GM23338 (cell line): ENCODE results near the gene MYO5C. TPM values are rescaled to one million over a fixed set of nuclear protein-coding genes. Genes with fewer than 3 reads are reported as not detected.
A peak's percentile ranks its signal among the peaks of the same experiment; 100 is the strongest.

ENCODE experiments used
- ATAC-seq: fragments of 200-7000 bp; cut with Tn5 transposase; 3 replicates; pipeline ENCODE4 v1.9.1; 2020
- DNase-seq: peaks from one replicate; pipeline ENCODE4 v3.0.0-alpha.2; 2015; ENCODE audit warnings: low spot score
- H2AFZ ChIP-seq: fragments of 200-600 bp; sonication (generic); 2 replicates; pipeline ENCODE4 v1.8.0; 2016; ENCODE audit warnings: antibody characterized with exemption, mild to moderate bottlenecking, moderate library complexity
- H3F3A ChIP-seq: fragments of 200-600 bp; sonication (generic); replicated peaks from 2 replicates; pipeline ENCODE4 v1.8.0; 2017; ENCODE audit warnings: antibody characterized with exemption, mixed run types, low read depth
- H3K27ac ChIP-seq: fragments of 200-600 bp; sonication (generic); 2 replicates; pipeline ENCODE4 v1.6.1; 2016; ENCODE audit warnings: low read depth
- H3K27me3 ChIP-seq: fragments of 200-600 bp; sonication (generic); 2 replicates; pipeline ENCODE4 v1.8.0; 2016; ENCODE audit warnings: mild to moderate bottlenecking, mixed run types, moderate library complexity; ENCODE audit not compliant: insufficient read depth
- H3K36me3 ChIP-seq: fragments of 200-600 bp; sonication (generic); 2 replicates; pipeline ENCODE4 v1.8.0; 2016; ENCODE audit warnings: mild to moderate bottlenecking; ENCODE audit not compliant: insufficient read depth
- H3K4me1 ChIP-seq: fragments of 200-600 bp; sonication (generic); 2 replicates; pipeline ENCODE4 v1.8.0; 2016; ENCODE audit warnings: mild to moderate bottlenecking, moderate library complexity; ENCODE audit not compliant: insufficient read depth
- H3K4me2 ChIP-seq: fragments of 200-600 bp; sonication (generic); 2 replicates; pipeline ENCODE4 v1.7.1; 2017; ENCODE audit warnings: mixed run types
- H3K4me3 ChIP-seq: fragments of 200-600 bp; sonication (generic); 2 replicates; pipeline ENCODE4 v1.6.1; 2016; ENCODE audit warnings: mixed run types
- H3K79me2 ChIP-seq: fragments of 200-600 bp; sonication (generic); replicated peaks from 2 replicates; pipeline ENCODE4 v1.8.0; 2017; ENCODE audit warnings: mild to moderate bottlenecking; ENCODE audit not compliant: insufficient read depth
- H3K9me2 ChIP-seq: fragments of 200-600 bp; sonication (generic); 2 replicates; pipeline ENCODE4 v1.8.0; 2017; ENCODE audit not compliant: insufficient read depth
- H4K20me1 ChIP-seq: fragments of 200-600 bp; sonication (generic); replicated peaks from 2 replicates; pipeline ENCODE4 v1.8.0; 2017; ENCODE audit warnings: mild to moderate bottlenecking; ENCODE audit not compliant: insufficient read depth
- H3K27ac Mint-ChIP-seq: 2 replicates; pipeline ENCODE4 v1.8.0; 2020; ENCODE audit warnings: inconsistent platforms, mild to moderate bottlenecking, moderate library complexity, mixed read lengths
- H3K27me3 Mint-ChIP-seq: 3 replicates; pipeline ENCODE4 v1.8.0; 2022; ENCODE audit warnings: low read depth, mild to moderate bottlenecking, moderate library complexity, mixed read lengths, inconsistent platforms; ENCODE audit not compliant: insufficient read depth, poor library complexity
- H3K36me3 Mint-ChIP-seq: 3 replicates; pipeline ENCODE4 v1.8.0; 2021; ENCODE audit warnings: low read depth, mild to moderate bottlenecking, inconsistent platforms, moderate library complexity, mixed read lengths
- H3K4me1 Mint-ChIP-seq: 3 replicates; pipeline ENCODE4 v1.8.0; 2020; ENCODE audit warnings: mild to moderate bottlenecking, inconsistent platforms, mixed read lengths
- H3K4me3 Mint-ChIP-seq: 3 replicates; pipeline ENCODE4 v1.8.0; 2021; ENCODE audit warnings: moderate library complexity, mild to moderate bottlenecking, inconsistent platforms, mixed read lengths
- H3K9me3 Mint-ChIP-seq: 3 replicates; pipeline ENCODE4 v1.8.0; 2020; ENCODE audit warnings: moderate library complexity, mild to moderate bottlenecking, inconsistent platforms, mixed read lengths
- CTCF ChIP-seq, 2 experiments: fragments of 200-600 bp in 1 of 2; sonication (generic) in 1 of 2; conservative IDR thresholded peaks; 2 replicates each; pipeline versions ENCODE4 v1.5.1 to v1.6.1; 2016 to 2017; ENCODE audit warnings: antibody characterized with exemption in 2 of 2, low read depth in 2 of 2, mild to moderate bottlenecking in 2 of 2, moderate library complexity in 1 of 2
- EZH2 ChIP-seq: fragments of 200-600 bp; sonication (generic); IDR thresholded peaks from one replicate; pipeline ENCODE4 v1.8.0; 2017; ENCODE audit warnings: antibody characterized with exemption, mild to moderate bottlenecking, low read depth; ENCODE audit not compliant: unreplicated experiment
- JUNB ChIP-seq: IDR thresholded peaks from one replicate; pipeline ENCODE4 v1.6.1; 2016; ENCODE audit warnings: antibody characterized with exemption; ENCODE audit not compliant: unreplicated experiment
- ZNF462 ChIP-seq: fragments of 250-450 bp; sonication (Bioruptor Pico); IDR thresholded peaks from 2 replicates; pipeline ENCODE4 v1.5.0; 2020; ENCODE audit warnings: mild to moderate bottlenecking, moderate library complexity
- polyA plus RNA-seq: library from polyadenylated mRNA; unstranded; fragments of >200 nt; fragmentation: Nextera tagmentation; extraction: Ambion mirVana; gene quantifications from 2 replicates; pipeline ENCODE4 v1.2.1, GENCODE V29; 2016
- total RNA-seq: library from RNA; depleted of rRNA; stranded (reverse); fragments of >200 nt; shearing (Covaris generic); gene quantifications from 2 replicates; pipeline ENCODE4 v1.2.3, GENCODE V29; 2014

Gene MYO5C
- total and polyA plus RNA-seq, 2 experiments from 2014 or later: 7.9 to 28.8 TPM

DNA sequence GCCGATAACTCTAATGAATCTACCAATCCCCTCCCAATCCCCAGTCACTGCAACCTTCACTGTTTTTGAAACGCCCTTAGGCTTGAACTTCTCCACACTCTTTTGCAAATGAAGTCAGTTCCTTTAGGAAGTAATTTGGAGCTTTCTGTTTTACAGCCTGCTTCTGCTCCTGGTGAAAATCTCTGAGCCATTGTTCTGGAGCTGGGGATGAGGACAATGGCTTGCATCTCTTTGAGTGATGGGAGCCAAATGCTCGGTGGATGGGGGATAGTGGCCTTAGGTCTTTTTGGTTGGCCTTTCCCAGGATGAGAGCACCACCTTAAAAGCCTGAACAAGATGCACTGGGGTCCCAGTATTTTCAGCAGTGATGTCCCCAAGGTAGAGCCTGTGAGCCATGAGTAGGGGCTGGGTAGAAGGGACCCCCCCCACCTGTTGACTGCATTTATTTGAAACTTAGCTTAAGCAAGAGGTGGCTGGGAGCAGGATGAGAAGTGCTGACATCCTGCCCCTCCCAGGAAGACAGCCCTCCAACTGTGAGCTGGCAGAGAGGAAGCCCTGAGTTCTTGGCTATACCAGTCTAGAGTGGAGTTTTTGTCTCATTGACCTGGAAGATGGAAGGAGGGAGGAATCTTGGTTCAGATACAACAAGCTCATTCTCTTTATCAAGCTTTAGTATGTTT, 7.6 kb upstream of the MYO5C start:
- Histone ChIP-seq H4K20me1 (no peaks in the 10 kb centered on the region), H3K4me2 (no peak overlapping the region), H3K27ac (0 out of 2 replicates have a peak overlapping the region, but pooled peaks have one; percentile 34), H2AFZ (no peak overlapping the region), H3K79me2 (no peaks in the 10 kb centered on the region), H3K4me3 (no peak overlapping the region), H3K36me3 (no peaks in the 10 kb centered on the region), H3K4me1 (peaks cover 9% of the 10 kb centered on the region), H3F3A (no peaks in the 10 kb centered on the region), H3K9me2 (peaks cover 9% of the 10 kb centered on the region; the same call in 1 of the 2 replicates), H3K27me3 (no peaks in the 10 kb centered on the region)
- H3K36me3 Mint-ChIP-seq: no peaks in the 10 kb centered on the region; the same call in 2 of the 3 replicates
- DNase-seq (no peak), ATAC-seq (peak; percentile 57)
- H3K4me3 Mint-ChIP-seq: no peak overlapping the region
- peaks cover 7% of the 10 kb centered on the region for H3K4me1 Mint-ChIP-seq
- H3K27ac Mint-ChIP-seq: no peak overlapping the region
- H3K9me3 Mint-ChIP-seq: no peaks in the 10 kb centered on the region
- no peak for TF ChIP-seq CTCF (conservative IDR thresholded peaks at IDR 0.05; ENCODE audit: low read depth in 2 of 2)
- TF ChIP-seq ZNF462 (CRISPR knock-in tag): no peak
- TF ChIP-seq JUNB: no peak
- TF ChIP-seq EZH2: no peak
- peaks cover 3% of the 10 kb centered on the region for H3K27me3 Mint-ChIP-seq
